ENCODE results near the gene PFDN4.

PFDN4 gene

DNA sequence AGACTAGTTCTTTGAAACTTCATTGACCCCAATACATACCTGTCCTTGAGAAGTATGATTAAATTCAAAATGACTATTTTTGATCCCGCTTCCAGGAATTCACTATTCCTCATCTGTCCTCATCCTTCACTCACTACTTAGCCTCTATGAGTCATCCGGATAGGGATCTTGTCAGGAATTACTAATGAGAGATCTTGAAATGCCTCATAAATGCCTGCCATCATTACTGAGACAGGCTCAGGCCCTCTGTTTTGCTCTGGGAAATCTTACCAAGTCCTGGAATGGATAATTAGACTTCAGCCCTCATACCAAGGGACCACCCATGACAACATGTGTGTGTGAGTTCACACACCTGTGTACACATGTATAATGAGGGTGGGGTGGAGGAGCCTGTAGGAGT is 31.3 kb upstream of the PFDN4 start:
- TF ChIP-seq POLR2A (IDR thresholded peaks at IDR 0.05; ENCODE audit: low read depth, low read length) = no peak
- no peak for TF ChIP-seq TAF1 (IDR thresholded peaks at IDR 0.05; ENCODE audit: borderline replicate concordance, low read depth, low read length)
- no peak for TF ChIP-seq POLR2AphosphoS5 (IDR thresholded peaks at IDR 0.05; ENCODE audit: low read depth, low read length)
- FAIRE-seq (no peak), DNase-seq (ENCODE audit: insufficient read length) (no peak)

DNA sequence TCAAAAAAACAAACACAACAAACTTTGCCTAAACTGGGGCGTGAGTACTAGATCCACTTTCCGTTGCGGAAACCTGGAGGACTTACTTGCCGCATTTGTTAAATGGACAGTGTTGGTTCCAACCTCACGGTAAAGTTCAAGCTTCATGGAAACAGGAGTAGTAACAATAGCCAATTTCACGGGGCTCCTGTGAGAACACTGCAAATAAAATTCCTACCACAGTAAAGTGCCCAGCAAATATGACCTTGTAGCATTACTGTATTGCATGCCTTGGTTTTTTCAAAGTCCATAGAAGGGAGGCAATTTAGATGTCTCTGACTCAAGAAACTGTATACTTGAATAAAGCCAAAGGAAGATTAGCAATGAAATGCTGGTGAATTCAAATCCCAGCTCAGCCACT is 30.5 kb upstream of the PFDN4 start:
- TF ChIP-seq POLR2AphosphoS5 (IDR thresholded peaks at IDR 0.05; ENCODE audit: low read depth, low read length) (no peak), POLR2A (IDR thresholded peaks at IDR 0.05; ENCODE audit: low read depth, low read length) (no peak), TAF1 (IDR thresholded peaks at IDR 0.05; ENCODE audit: borderline replicate concordance, low read depth, low read length) (no peak)
- FAIRE-seq (no peak), DNase-seq (ENCODE audit: insufficient read length) (no peak)

DNA sequence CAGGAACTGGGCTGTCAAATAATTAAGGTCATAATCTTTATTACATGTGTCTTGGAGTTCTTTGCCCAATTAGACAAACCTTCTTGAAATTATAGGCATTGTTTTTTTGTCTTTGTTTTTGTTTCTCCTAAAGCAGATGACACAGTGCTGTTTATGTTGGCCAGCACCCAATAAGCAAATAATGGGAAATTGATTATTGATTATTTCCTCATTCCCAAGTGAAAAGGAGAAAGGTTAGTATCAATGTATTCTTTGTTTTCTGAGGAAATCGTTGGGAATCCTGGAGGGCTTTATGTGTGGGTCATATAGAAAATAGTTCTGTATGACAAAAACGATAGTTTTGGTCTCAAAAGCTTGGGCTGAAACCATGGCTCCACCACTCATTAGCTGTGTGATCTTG is 29.6 kb upstream of the PFDN4 start:
- TF ChIP-seq POLR2A (IDR thresholded peaks at IDR 0.05; ENCODE audit: low read depth, low read length) = no peak
- no peak for TF ChIP-seq TAF1 (IDR thresholded peaks at IDR 0.05; ENCODE audit: borderline replicate concordance, low read depth, low read length)
- no peak for TF ChIP-seq POLR2AphosphoS5 (IDR thresholded peaks at IDR 0.05; ENCODE audit: low read depth, low read length)
- no peak for FAIRE-seq
- DNase-seq (ENCODE audit: insufficient read length) = no peak

DNA sequence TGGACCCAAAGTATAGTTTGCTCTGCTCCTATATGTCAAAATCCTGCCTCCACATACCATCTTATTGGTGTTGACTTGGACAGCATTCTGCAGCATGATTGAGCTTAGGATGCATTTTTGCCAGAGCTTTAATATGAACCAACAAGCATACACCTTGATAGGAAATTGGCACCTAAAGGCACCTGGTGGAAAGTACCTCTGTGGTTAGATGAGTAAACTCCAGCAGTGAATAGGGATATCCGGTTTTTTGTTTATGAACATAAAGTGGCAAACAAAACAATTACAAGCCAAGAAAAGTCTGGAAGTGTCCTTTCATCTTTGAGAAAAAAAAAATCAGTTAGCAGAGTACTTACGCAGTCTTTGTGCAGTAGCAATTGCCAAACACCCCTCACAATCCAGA is 27.9 kb upstream of the PFDN4 start:
- FAIRE-seq (no peak), DNase-seq (ENCODE audit: insufficient read length) (no peak)
- TF ChIP-seq POLR2A (IDR thresholded peaks at IDR 0.05; ENCODE audit: low read depth, low read length) (no peak), POLR2AphosphoS5 (IDR thresholded peaks at IDR 0.05; ENCODE audit: low read depth, low read length) (no peak), TAF1 (IDR thresholded peaks at IDR 0.05; ENCODE audit: borderline replicate concordance, low read depth, low read length) (no peak)

DNA sequence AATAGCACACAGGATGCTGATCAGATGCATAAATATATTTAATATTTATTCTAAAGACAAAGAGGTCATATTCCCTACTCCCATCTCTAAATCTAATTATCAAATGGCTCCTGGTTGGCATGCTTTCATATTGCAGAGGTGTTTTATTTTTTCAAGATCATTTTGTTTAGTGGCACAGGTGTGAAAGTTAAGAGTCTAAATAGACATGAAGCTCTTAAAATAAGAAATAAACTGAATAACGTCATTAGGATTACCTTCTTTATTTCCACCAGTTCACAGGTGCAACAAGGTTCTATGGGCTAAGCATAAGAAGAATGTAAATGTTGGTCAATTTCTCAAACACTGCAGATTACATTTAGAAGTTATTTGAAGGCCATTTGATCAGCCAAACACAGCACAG is 27.0 kb upstream of the PFDN4 start:
- TF ChIP-seq POLR2AphosphoS5 (IDR thresholded peaks at IDR 0.05; ENCODE audit: low read depth, low read length) (no peak), POLR2A (IDR thresholded peaks at IDR 0.05; ENCODE audit: low read depth, low read length) (no peak), TAF1 (IDR thresholded peaks at IDR 0.05; ENCODE audit: borderline replicate concordance, low read depth, low read length) (no peak)
- DNase-seq (ENCODE audit: insufficient read length) = no peak
- no peak for FAIRE-seq

DNA sequence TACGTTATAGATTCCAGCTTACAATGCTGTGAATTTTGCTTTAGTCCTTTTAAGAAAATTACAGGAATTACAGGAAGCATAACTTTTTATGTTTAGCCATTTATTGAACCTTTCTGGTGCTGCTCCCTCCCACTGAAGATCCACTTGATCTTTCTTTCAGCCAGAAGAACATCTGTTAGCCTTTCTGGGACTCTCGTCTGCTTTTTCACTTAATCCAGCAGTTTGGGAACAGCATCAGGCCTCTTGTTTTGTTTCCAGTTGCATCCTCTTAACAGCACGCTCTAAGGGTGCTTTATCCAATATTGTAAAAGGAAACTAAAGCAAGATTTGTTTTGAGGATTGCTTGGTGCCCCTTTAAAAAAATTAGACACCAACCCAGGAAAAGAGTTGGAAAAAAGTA is 23.8 kb upstream of the PFDN4 start:
- TF ChIP-seq POLR2AphosphoS5 (IDR thresholded peaks at IDR 0.05; ENCODE audit: low read depth, low read length) (no peak), POLR2A (IDR thresholded peaks at IDR 0.05; ENCODE audit: low read depth, low read length) (no peak), TAF1 (IDR thresholded peaks at IDR 0.05; ENCODE audit: borderline replicate concordance, low read depth, low read length) (no peak)
- no peak for FAIRE-seq
- no peak for DNase-seq (ENCODE audit: insufficient read length)

DNA sequence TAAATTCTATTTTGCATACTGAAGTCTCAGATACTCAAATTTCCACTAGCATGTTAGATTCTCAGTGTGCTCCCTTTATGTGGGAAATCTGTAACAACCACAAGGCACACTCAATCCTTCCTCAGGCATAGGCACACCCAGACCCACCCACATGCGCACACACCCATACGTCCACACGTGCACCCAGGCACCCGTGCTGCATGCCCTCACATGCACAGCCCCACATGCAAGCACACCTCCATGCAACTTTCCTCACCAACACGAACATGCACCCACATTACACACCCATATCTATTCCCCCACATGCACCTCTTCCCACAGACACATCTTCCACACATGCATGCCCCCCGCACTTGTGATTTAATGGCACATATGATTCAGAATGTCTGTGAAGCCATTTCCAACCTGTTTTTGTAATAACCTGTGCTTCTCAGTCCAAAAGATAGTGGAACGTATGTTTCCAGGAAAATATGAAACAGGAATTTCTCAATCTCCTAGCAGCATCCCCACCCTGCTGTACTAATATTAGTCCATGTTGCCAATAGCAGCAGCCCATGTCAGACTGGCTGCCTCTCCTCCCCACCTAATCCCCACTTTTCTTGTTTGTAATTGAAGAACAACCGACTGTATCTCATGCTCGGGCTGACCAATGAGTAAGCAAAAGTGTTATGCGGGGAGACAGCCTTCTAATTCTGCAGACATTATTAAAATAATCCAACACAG is 22.8 kb upstream of the PFDN4 start:
- TF ChIP-seq POLR2AphosphoS5 (IDR thresholded peaks at IDR 0.05; ENCODE audit: low read depth, low read length) (no peak), TAF1 (IDR thresholded peaks at IDR 0.05; ENCODE audit: borderline replicate concordance, low read depth, low read length) (no peak)
- FAIRE-seq = no peak

DNA sequence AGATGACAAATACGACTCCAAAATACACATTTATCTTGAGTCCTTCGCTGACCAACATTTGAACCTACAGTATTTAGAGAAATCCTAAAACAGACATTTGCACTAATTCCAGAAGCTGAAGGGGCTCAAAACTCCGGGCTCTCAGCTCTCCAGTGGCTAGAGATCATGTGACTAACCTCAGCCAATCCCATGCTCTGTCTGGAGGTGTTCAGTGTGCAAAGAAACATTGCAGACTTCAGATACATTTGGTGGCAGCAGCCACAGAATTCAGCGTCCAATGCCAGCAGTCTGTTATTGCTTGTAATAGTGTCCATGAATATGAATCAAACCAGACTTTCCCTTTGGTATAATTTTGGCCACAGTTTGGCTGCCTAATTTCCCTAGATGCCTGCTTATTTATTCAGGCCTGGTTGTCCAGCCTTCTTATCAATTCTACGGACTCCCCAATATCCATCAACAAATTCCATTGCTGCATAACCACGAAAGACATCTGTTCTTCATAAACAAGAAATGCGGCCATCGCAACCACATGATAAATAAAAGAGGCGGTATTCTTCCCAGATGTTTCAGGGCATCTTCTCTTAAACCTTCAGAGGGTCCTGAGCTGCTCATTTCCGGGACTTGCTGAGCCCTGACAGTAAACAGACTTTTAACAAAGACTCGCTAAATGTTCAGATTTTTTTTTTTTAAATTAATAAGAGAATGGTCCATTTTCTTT is 19.6 kb upstream of the PFDN4 start:
- TF ChIP-seq POLR2A (IDR thresholded peaks at IDR 0.05; ENCODE audit: low read depth, low read length) (no peak), POLR2AphosphoS5 (IDR thresholded peaks at IDR 0.05; ENCODE audit: low read depth, low read length) (no peak), TAF1 (IDR thresholded peaks at IDR 0.05; ENCODE audit: borderline replicate concordance, low read depth, low read length) (no peak)
- no peak for FAIRE-seq
- DNase-seq (ENCODE audit: insufficient read length) = no peak

More for the DNA sequence above, 22.8 kb upstream of the PFDN4 start:
- no peak for DNase-seq (ENCODE audit: insufficient read length)

DNA sequence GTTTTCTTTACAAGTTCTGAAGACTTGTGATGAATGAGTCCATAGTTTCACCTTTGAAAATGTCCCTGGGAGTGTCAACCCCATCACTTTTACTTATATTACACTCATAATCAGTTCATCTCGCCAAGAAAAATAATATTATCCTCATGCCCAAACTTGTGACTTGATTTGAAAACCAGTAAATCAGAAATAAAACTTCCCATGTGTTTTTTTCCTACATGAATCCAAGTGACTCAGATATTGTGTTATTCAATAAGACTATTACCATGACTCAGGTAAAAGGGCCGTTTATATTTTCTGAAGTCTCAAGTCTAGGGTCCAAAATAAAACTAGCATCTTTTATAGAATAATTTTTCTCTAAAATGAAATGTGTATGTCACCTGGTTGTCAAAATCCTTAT is 18.3 kb upstream of the PFDN4 start:
- DNase-seq (ENCODE audit: insufficient read length) (no peak), FAIRE-seq (no peak)
- TF ChIP-seq POLR2A (IDR thresholded peaks at IDR 0.05; ENCODE audit: low read depth, low read length) (no peak), TAF1 (IDR thresholded peaks at IDR 0.05; ENCODE audit: borderline replicate concordance, low read depth, low read length) (no peak), POLR2AphosphoS5 (IDR thresholded peaks at IDR 0.05; ENCODE audit: low read depth, low read length) (no peak)

DNA sequence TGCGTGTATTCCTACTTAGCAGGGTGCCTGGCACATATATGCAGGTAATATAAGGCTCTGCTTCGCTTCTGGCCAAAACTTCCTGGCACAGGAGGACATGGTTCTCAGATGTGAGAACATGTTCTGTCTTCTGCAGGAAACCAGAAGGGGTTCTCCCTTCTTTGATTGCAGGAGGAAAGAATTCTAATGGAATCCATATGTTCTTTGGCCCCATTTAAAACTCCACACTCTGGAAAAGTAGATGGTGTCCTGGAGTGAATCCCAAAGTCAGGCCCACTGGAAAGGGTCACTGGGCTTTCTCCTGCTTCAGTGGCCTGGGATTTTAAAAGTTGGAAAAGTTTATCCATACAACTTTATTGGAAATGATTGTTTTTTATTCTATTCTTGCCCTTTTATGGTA is 17.7 kb upstream of the PFDN4 start:
- DNase-seq (ENCODE audit: insufficient read length) (no peak), FAIRE-seq (no peak)
- no peak for TF ChIP-seq TAF1 (IDR thresholded peaks at IDR 0.05; ENCODE audit: borderline replicate concordance, low read depth, low read length)
- TF ChIP-seq POLR2A (IDR thresholded peaks at IDR 0.05; ENCODE audit: low read depth, low read length) = no peak
- no peak for TF ChIP-seq POLR2AphosphoS5 (IDR thresholded peaks at IDR 0.05; ENCODE audit: low read depth, low read length)

DNA sequence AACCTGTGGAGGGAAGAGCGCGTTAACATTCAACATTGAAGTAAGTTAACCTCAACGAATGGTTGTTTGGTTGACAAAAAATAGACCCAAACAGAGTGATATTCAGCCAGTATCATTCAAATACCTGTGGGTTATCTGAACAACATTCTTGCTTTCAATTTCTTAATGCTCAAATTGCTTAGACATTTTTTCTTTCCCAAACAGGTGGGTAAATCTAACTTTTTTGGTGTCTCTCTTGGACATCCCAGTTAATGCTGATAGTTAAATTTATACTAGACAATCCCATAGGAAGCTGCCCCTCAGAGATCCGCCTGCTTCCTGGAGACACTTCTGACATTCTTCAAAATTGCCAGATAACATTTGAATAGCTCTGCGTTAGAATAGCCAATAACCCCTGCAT is 14.1 kb upstream of the PFDN4 start:
- DNase-seq (ENCODE audit: insufficient read length) = no peak
- no peak for TF ChIP-seq POLR2AphosphoS5 (IDR thresholded peaks at IDR 0.05; ENCODE audit: low read depth, low read length)
- TF ChIP-seq POLR2A (IDR thresholded peaks at IDR 0.05; ENCODE audit: low read depth, low read length) = no peak
- no peak for TF ChIP-seq TAF1 (IDR thresholded peaks at IDR 0.05; ENCODE audit: borderline replicate concordance, low read depth, low read length)
- FAIRE-seq = no peak
